ACC112 (cell line): ENCODE data around the gene PGM3.
"Not testable (repeated sequence)": the region's sequence is repeated elsewhere in the genome, so short reads cannot be mapped to it uniquely, and the experiment has no call there.

ENCODE experiments used
- H2AFZ ChIP-seq: fragments of 200-600 bp; sonication (generic); one replicate; pipeline ENCODE4 v1.6.0; 2017; ENCODE audit warnings: antibody characterized with exemption, low read length; ENCODE audit not compliant: unreplicated experiment
- H3K27ac ChIP-seq: fragments of 200-600 bp; sonication (generic); 2 replicates; pipeline ENCODE4 v1.5.1; 2014; ENCODE audit warnings: low read depth, mild to moderate bottlenecking, antibody characterized with exemption, low read length, moderate library complexity
- H3K27me3 ChIP-seq: fragments of 200-600 bp; sonication (generic); 2 replicates; pipeline ENCODE4 v1.6.1; 2014; ENCODE audit warnings: mild to moderate bottlenecking, antibody characterized with exemption, low read length, moderate library complexity, mixed read lengths; ENCODE audit not compliant: insufficient read depth
- H3K36me3 ChIP-seq: fragments of 200-600 bp; sonication (generic); 2 replicates; pipeline ENCODE4 v1.6.1; 2016; ENCODE audit warnings: mild to moderate bottlenecking, antibody characterized with exemption, low read length, moderate library complexity, mixed read lengths; ENCODE audit not compliant: insufficient read depth
- H3K4me1 ChIP-seq: fragments of 200-600 bp; sonication (generic); one replicate; pipeline ENCODE4 v1.6.1; 2016; ENCODE audit warnings: low read length, mixed read lengths; ENCODE audit not compliant: insufficient read depth, unreplicated experiment, control insufficient read depth
- H3K4me3 ChIP-seq: fragments of 200-600 bp; sonication (generic); 2 replicates; pipeline ENCODE4 v1.5.1; 2014; ENCODE audit warnings: mild to moderate bottlenecking, low read depth, low read length
- H3K79me2 ChIP-seq: fragments of 200-600 bp; sonication (generic); one replicate; pipeline ENCODE4 v1.6.0; 2016; ENCODE audit warnings: low read length; ENCODE audit not compliant: control insufficient read depth, unreplicated experiment, insufficient read depth

PGM3 gene

DNA sequence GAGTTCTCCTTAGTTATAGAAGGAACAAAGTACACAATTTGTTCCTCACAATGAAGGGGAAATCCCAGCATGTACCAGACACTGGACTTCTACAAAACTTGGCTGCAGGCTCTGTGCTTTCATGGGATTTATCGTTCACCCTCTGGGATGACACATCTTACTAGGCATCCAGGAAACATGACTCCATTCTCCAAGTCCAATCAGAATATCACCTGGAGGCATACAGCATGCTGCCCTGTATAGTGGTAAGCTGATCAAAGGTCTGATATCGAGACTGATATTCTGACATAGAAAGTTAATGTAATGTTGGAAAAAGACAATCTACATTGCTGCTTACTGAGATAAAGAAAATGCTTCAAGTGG is 6.8 kb upstream of the PGM3 start:
- H3K4me1 ChIP-seq, result peaks cover 28% of the 10 kb centered on the region
- H3K27me3 ChIP-seq, result no peaks in the 10 kb centered on the region
- peak overlapping the region; percentile 56; the same call in 1 of the 2 replicates for H3K27ac ChIP-seq
- no peaks in the 10 kb centered on the region for H3K36me3 ChIP-seq
- no peaks in the 10 kb centered on the region for H3K79me2 ChIP-seq
- H3K4me3 ChIP-seq, result no peak overlapping the region
- H2AFZ ChIP-seq, result no peak overlapping the region

DNA sequence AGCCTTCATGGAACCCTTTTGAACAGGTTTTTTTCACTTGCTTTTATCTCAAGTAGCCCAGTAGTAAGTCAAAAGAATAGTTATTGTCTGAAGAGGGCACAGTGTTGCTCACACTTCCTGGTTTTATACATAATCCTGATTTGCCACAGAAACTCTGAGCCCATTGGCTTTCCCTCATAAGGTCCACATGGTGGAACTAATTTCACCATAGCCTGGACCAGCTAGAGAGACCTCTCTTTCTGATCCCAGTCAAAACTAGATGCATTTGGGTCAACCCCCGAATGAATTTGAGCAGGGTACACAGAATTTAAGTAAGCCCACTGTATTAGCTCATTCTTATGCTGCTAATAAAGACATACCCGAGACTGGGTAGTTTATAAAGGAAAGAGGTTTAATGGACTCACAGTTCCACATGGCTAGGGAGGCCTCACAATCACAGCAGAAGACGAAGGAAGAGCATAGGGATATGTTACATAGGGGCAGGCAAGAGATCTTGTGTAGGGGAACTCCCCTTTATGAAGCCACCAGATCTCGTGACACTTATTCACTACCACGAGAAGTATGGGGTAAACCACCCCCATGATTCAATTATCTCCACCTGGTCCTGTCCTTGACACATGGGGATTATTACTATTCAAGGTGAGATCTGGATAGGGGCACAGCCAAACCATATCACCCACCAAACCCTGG is 6.3 kb upstream of the PGM3 start:
- Histone ChIP-seq H3K27ac (peak overlapping the region; percentile 56), H3K4me3 (peak overlapping the region; percentile 23; the same call in 1 of the 2 replicates), H3K4me1 (peaks cover 31% of the 10 kb centered on the region), H3K36me3 (no peaks in the 10 kb centered on the region), H3K79me2 (no peaks in the 10 kb centered on the region), H2AFZ (no peak overlapping the region), H3K27me3 (no peaks in the 10 kb centered on the region)

DNA sequence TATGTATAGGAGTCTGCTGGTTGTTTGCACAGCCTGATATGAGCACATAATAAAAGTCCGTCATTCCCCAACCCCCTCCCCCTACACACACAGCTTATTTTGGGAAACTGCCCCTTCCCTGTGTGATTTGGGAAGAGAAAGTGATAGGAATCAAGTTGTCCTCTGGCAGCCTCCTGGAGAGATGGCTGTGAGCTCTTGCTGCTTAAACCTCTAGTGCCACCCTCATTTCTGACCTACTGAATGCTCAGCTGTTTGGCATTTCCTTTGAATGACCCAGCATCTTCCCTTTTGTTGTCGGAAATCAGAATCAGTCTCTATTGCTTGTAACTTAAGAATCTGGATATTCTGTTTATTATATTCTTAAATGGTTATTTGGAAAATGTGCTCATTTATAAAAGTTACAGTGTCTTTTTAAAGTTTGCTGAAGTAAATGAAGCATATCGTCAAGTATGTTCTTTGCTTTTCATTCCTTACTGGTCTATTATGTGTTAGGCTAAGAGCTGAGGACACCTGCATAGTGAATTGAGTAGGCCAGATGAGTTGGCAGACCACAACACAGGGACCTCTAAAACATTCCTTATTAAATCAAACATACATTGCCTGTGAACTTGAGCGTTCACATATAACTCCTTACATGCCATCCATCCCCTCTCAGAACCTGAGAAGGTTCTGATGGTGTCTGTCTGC is 5.6 kb upstream of the PGM3 start:
- peaks cover 33% of the 10 kb centered on the region for H3K4me1 ChIP-seq
- no peaks in the 10 kb centered on the region for H3K27me3 ChIP-seq
- H3K4me3 ChIP-seq, result peak overlapping the region; percentile 23; the same call in 1 of the 2 replicates
- H2AFZ ChIP-seq, result no peak overlapping the region
- H3K27ac ChIP-seq, result peak overlapping the region; percentile 56
- no peaks in the 10 kb centered on the region for H3K36me3 ChIP-seq
- no peaks in the 10 kb centered on the region for H3K79me2 ChIP-seq

DNA sequence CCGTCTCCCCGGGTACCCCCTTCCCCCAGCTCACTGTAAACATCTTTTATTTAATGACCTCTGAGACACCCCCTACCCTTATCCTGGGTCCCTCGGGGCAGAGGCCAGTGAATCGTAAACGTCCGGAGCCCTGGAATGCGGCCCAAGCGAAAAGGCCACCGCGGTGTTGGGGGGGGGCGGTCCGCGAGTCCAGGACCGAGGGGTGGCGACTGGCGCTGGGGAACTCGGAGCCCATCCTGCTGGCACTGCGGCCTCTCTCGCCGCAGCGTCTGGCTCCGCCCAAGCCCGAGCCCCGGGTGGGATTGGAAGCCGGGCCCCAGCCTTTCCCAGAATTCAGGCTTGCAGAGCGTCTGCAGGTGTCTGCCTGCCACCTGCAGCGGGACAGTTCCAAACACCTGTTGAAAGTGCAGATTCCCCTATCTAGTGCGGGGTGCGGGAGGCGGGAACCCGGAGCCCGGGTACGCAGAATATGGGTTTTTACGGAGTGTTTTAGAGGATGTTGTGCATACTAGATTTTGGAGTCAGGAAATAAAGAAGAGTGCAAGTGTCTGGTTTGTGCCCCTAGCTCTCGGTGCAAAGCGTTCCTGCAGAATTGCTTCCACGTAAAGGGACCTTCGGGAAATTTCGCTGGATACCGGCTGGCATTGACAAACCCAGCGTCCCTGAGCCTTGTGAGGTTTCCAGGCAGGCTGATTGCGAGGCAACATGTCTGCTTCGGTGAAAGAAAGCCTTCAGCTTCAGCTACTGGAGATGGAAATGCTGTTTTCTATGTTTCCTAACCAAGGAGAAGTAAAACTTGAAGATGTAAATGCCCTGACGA is 892 bp upstream of the PGM3 start:
- Histone ChIP-seq H3K27ac (no peak overlapping the region), H2AFZ (peak overlapping the region; percentile 91), H3K79me2 (peaks cover 41% of the 10 kb centered on the region)

DNA sequence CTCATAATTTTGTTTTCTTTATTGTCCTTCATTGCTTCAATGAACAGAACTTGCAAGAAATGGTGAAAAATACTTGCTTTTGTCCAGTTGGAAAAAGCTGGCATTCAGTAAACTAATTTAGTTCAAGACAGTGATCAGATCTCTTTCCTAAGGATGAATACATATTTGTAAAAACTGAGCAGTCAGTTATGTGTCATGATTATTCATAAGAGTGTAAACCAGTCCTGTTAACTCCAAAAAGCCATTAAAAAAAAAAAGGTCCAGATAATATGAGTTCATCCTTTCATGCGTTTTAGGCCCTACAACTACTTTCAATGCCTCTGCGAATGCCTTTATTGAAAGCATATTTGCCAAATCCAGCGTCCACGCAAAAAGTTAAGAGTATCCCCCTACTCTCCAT is 609 bp downstream of the PGM3 start:
- peak overlapping the region; percentile 79 for H2AFZ ChIP-seq
- H3K27ac ChIP-seq, result peak overlapping the region; percentile 59

More for the DNA sequence above, 892 bp upstream of the PGM3 start:
- Histone ChIP-seq H3K4me3 (peak overlapping the region; percentile 93), H3K36me3 (peaks cover 6% of the 10 kb centered on the region), H3K27me3 (no peaks in the 10 kb centered on the region), H3K4me1 (peaks cover 35% of the 10 kb centered on the region)

DNA sequence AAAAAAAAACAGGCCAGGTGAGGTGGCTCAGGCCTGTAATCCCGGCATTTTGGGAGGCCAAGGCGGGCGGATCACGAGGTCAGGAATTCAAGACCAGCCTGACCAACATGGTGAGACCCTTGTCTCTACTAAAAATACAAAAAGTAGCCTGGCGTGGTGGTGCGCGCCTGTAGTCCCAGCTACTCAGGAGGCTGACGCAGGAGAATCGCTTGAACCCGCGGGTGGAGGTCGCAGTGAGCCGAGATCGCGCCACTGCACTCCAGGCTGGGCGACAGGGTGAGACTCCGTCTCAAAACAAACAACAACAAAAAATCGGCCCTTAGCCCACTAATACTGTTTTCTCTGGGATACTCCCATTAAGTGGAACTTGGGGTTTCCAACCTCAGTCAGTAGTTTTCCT is 1.1 kb downstream of the PGM3 start:
- Histone ChIP-seq H3K27ac (peak overlapping the region; percentile 59; the same call in 1 of the 2 replicates), H3K79me2 (peaks cover 48% of the 10 kb centered on the region), H3K4me3 (peak overlapping the region; percentile 93), H3K4me1 (peaks cover 20% of the 10 kb centered on the region)
- not testable (repeated sequence) for H3K36me3 ChIP-seq, H3K27me3 ChIP-seq, H2AFZ ChIP-seq

More for the DNA sequence above, 609 bp downstream of the PGM3 start:
- peak overlapping the region; percentile 93 for H3K4me3 ChIP-seq
- peaks cover 48% of the 10 kb centered on the region for H3K79me2 ChIP-seq
- H3K27me3 ChIP-seq, result no peaks in the 10 kb centered on the region
- H3K4me1 ChIP-seq, result peaks cover 20% of the 10 kb centered on the region
- H3K36me3 ChIP-seq, result peaks cover 6% of the 10 kb centered on the region

DNA sequence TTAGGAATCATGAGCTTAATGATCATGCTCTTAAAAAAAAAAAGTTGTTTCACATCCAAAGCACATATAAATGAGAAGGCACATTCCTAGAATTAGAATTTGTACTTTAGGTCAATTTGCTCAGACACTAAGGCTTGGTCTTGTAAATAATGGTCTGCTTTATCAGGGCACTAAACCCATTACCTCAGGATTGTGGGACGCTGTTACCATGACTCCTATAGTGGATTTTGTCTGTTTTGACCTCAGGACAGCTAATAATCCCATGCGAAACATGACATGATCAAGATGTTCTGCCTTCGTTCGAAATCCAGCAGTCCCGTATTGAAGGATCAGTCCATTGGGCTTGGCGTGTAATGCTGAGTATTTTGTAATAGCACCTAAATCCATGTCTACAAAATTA is 2.4 kb downstream of the PGM3 start:
- no peak overlapping the region for H3K27ac ChIP-seq
- peaks cover 14% of the 10 kb centered on the region for H3K36me3 ChIP-seq
- H3K4me3 ChIP-seq, result no peak overlapping the region
- H3K4me1 ChIP-seq, result peaks cover 20% of the 10 kb centered on the region
- no peaks in the 10 kb centered on the region for H3K27me3 ChIP-seq
- peaks cover 54% of the 10 kb centered on the region for H3K79me2 ChIP-seq
- no peak overlapping the region for H2AFZ ChIP-seq

DNA sequence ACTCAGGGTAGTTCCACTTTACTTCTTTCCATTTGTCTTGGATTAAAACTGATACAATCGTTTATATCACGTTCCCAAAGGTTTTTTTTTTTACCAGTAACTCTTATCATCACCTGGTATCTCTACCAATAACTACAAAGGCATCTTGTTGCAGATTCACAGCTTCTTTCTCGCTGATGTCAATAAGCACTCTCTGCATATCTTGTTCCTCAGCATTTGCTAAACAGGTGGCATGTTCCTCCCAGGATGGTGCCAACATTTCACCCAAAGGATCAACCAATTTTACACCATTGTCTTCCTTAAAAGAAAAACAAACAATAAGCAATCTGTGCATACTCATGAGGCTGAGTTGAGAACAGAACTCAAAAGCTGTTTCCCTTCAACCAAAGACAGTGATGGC is 4.6 kb downstream of the PGM3 start:
- Histone ChIP-seq H3K79me2 (peaks cover 54% of the 10 kb centered on the region), H3K4me1 (peaks cover 28% of the 10 kb centered on the region), H3K36me3 (peaks cover 20% of the 10 kb centered on the region), H2AFZ (no peak overlapping the region), H3K27me3 (no peaks in the 10 kb centered on the region), H3K27ac (no peak overlapping the region), H3K4me3 (no peak overlapping the region)

DNA sequence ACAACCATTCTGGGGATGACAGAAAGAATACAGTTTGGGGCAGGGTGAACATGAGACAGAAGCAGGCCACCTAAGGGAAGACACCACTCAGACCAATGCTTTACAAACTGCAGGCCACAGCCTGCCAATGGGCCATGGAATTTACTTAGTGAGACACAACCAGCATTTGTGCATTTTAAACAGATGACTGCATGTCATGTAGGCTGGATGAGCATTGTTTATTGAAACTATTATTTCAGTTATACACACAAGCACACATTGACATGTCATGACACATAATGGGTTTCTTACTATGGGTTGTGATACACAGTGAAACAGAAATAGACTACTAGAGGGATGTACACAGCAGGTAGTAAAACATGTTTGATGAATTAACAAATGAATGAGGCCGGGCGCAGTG is 8.0 kb downstream of the PGM3 start:
- peaks cover 38% of the 10 kb centered on the region for H3K36me3 ChIP-seq
- no peak overlapping the region for H3K4me3 ChIP-seq
- H3K79me2 ChIP-seq, result peaks cover 44% of the 10 kb centered on the region
- no peak overlapping the region for H2AFZ ChIP-seq
- peak overlapping the region; percentile 93 for H3K27ac ChIP-seq
- H3K27me3 ChIP-seq, result no peaks in the 10 kb centered on the region
- H3K4me1 ChIP-seq, result peaks cover 26% of the 10 kb centered on the region

DNA sequence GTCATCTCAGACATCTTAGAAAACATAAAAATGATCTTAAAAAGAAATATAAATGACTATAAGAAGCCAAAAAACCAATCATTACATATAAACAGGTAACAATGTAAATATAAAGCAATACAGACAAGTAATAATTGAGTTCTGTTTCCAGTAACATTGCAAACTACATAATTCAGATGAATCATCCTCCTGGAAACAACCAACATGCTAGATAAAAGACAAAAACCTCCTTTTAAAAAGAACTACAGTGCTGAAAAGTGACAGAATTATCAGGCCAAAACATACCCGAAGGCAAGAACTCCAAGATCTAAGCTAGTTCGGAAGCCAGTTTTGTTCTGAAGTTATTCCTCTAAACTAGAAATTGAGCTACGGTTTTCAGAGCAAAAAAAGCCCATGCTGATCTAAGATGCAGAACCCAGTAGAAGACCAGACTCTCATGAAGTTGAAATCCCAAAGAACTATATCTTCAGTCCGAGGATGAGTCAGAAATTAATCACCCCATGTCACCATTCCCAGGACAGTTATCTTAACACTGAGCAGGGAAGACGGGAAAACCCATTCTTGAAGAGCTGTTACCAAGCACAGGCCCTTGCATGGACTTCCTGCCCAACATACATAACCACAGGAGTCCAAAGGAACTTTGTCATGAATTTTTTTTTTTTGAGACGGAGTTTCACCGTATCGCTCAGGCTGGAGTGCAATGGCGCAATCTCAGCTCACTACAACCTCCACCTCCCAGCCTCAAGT is 9.8 kb downstream of the PGM3 start:
- no peak overlapping the region for H2AFZ ChIP-seq
- H3K27ac ChIP-seq, result peak overlapping the region; percentile 93
- H3K36me3 ChIP-seq, result peaks cover 49% of the 10 kb centered on the region
- H3K4me3 ChIP-seq, result peak overlapping the region; percentile 62
- H3K27me3 ChIP-seq, result no peaks in the 10 kb centered on the region
- peaks cover 26% of the 10 kb centered on the region for H3K4me1 ChIP-seq
- peaks cover 28% of the 10 kb centered on the region for H3K79me2 ChIP-seq
